ENCODE results near the gene DDI2. TPM values are rescaled to one million over a fixed set of nuclear protein-coding genes. Genes with fewer than 3 reads are reported as not detected.
"Not testable (repeated sequence)": the region's sequence is repeated elsewhere in the genome, so short reads cannot be mapped to it uniquely, and the experiment has no call there.

Gene DDI2
- total RNA-seq, 1 donor from 2014 or later = 14.3 TPM

DNA sequence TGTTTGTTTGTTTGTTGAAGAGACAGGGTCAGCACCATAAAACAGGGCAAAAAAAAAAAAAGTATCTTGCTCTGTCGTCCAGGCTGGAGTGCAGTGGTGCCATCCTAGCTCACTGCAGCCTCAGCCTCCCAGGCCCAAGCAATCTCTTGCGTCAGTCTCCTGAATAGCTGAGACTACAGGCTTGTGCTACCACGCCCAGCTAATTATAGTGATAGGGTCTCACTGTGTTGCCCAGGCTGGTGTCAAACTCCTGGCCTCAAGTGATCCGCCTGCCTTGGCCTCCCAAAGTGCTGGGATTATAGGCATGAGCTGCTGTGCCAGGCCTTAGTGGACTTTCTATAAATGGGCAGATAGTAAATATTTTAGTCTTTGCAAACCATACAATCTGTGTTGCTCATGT, 19.2 kb downstream of the DDI2 start:
- DNase-seq (ENCODE audit: low read depth in 2 of 2) = no peak

GRCh38 chr1:15637826-15638225, 20.6 kb downstream of the DDI2 start:
- DNase-seq (ENCODE audit: low read depth in 2 of 2) = no peak

DNA sequence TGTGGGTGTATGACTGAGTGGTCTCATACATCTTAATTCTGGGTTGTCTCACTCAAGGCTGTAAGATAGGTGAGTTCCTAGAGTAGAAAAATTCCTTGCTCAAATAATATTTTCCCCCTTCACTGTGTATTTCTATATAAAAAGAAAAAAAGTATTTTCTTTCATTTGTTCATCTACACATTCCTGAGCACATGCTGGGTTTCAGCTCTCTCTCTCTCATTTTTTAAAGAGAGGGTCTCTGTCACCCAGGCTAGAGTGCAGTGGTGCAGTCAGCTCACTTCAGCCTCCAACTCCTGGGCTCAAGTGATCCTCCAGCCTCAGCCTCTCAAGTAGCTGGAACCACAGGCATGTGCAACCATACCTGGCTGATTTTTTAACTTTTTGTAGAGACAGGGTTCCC, 22.0 kb downstream of the DDI2 start:
- no peak for DNase-seq (ENCODE audit: low read depth in 2 of 2)

- no peak for DNase-seq (ENCODE audit: low read depth in 2 of 2)
These were observed 22.7 kb downstream of the DDI2 start for GRCh38 chr1:15639931-15640330.

- no peak for DNase-seq (ENCODE audit: low read depth in 2 of 2)
These were observed 23.4 kb downstream of the DDI2 start for GRCh38 chr1:15640667-15641066.

DNA sequence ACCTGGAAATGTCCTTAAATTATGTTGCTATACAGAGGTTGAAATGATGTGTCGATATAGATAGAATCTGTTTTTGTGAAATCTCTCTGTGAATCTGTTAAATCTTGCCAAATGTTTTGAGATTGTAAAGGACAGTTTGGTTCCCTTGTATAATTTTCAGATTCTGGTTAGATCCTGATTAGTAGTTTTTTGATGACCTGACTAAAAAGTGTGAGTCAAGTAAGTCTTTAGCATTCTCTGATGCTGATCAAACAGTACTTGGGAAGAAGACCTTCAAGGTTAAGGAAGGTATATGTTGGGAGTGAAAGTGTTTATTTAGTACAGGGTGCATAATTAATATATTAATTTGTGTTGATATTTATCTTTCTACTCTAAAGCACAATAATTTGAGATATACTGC, 32.7 kb downstream of the DDI2 start:
- no peak for DNase-seq (ENCODE audit: low read depth in 2 of 2)

- DNase-seq (ENCODE audit: low read depth in 2 of 2) = no peak
These were observed 33.2 kb downstream of the DDI2 start for GRCh38 chr1:15650433-15650832.

DNA sequence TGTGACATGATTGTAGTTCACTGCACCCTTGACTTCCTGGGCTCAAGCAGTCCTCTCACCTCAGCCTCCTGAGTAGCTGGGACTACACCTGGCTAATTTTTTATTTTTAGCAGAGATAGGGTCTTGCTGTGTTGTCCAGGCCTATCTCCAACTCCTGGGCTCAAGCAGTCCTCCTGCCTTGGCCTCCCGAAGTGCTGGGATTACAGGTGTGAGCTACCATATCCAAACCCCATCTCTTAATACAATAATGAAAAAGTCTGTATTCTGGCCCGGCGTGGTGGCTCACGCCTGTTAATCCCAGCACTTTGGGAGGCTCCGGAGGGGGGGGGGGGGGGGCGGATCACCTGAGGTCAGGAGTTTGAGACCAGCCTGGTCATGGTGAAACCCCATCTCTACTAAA, 34.9 kb downstream of the DDI2 start:
- not testable (repeated sequence) for DNase-seq (ENCODE audit: low read depth in 2 of 2)

- no peak for DNase-seq (ENCODE audit: low read depth in 2 of 2)
These were observed 36.9 kb downstream of the DDI2 start for GRCh38 chr1:15654091-15654690.

GRCh38 chr1:15656464-15656863, 39.2 kb downstream of the DDI2 start:
- no peak for DNase-seq (ENCODE audit: low read depth in 2 of 2)

DNA sequence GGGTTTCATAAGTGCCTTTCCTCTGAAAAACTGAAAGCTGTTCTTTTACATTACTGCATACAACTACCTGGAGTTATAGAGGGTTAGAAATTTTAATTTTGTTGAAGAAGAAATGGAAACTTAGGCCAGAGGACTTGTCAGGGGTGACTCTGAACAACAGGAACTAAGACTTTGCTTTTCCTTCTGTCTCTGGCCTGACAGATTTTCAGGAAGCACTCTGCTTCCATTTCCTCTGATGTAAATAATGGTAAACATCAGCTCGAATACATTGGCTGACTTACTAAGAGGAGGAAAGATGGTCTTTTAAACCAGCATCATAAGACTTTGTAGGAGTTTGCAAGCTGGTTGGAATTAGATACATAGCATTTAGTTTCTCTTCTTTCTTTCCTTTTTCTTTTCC, 39.8 kb downstream of the DDI2 start:
- peak; percentile 34 to 52 for DNase-seq (ENCODE audit: low read depth in 2 of 2)

DNA sequence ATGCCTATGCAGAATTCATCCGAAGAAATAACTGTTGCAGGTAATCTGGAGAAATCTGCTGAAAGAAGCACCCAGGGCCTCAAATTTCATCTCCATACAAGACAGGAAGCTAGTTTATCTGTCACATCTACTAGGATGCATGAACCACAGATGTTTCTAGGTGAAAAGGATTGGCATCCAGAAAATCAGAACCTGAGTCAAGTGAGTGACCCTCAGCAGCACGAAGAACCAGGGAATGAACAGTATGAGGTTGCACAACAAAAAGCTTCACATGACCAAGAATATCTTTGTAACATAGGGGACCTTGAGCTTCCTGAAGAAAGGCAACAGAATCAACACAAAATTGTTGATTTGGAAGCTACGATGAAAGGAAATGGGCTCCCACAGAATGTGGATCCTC, 42.9 kb downstream of the DDI2 start:
- no peak for DNase-seq (ENCODE audit: low read depth in 2 of 2)

- DNase-seq (ENCODE audit: low read depth in 2 of 2) = no peak
These were observed 45.2 kb downstream of the DDI2 start for GRCh38 chr1:15662477-15662876.

DNA sequence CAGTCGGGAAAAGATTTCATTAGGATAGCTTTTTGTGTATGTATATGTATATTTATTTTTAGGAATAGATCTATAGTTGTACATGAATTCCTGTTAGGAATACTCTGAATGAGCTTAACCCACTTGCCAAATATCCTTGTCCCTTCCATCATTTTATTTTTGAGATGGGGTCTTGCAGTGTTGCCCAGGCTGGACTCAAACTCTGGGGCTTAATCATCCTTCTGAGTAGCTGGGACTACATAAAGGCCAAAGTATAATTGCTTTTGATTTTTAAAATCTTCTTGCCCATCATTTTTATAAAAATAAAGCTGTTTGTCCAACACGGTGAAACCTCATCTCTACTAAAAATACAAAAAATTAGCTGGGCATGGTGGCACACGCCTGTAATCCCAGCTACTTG, 46.7 kb downstream of the DDI2 start:
- no peak for DNase-seq (ENCODE audit: low read depth in 2 of 2)

GRCh38 chr1:15667362-15667761, 50.1 kb downstream of the DDI2 start:
- no peak for DNase-seq (ENCODE audit: low read depth in 2 of 2)

DNA sequence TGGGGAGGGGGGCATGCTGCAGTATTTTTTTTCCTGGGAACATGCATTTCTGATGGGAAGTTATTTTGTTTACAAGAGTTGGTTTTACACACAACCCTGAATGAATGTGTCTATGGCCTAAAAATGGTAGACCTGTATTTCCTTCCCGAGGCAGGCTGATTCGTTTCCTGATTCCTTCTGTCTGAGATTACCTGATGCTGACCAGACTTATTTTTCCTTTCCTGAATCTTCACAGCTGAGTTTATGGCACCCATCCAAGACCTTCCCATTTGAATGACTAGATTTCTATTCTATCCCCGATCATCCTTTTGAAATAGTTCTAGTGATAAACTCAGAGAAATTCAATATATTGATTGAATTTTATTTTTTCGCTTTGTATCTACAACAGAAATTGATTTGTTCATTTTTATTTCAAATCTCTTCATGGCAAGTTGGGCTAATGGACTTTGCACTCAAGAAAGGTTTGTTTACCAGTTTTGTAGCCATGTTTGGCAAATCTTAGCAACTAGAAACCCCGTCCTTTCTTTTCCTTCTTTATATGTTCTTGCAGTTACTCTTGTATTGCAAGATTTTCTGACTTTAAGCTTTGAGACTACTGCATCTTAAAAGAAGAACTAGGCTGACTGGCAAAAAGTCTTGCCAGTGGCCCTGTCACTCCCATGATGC, 51.0 kb downstream of the DDI2 start:
- DNase-seq (ENCODE audit: low read depth in 2 of 2) = peak; percentile 19 to 51

DNA sequence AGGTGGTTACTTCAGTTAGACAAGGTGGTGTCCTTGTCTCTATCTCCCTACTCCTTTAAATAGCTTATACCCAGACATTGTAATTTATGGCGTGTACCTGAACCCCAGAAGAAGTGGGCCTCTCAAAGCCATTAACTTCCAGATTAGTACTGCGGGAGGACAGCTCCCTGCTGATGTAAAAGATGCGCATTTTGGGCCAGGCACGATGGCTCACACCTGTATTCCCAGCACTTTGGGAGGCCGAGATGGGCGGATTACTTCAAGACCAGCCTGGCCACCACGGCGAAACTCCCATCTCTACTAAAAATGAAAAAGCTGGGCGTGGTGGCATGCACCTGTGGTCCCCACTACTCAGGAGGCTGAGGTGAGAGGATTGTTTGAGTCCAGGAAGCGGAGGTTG, 51.8 kb downstream of the DDI2 start:
- DNase-seq (ENCODE audit: low read depth in 2 of 2) = no peak

DNA sequence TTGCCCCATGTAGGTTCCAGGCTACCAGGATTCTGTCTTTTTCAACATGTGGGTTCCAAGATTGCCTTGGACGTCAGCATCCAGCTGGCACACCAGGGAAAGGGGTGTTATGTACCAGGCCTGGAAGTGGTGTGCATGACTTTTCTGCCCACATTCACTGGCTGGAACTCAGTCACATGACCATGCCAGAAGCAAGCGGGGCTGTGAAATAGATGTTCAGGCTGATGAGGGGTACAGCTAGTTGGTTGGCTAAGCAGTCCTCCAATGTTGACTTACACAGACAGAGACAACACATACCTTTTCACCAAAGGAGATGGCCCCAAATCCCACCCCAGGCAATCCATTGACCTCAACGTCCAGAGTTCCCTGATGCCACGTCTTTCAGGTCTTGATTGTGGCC, 52.6 kb downstream of the DDI2 start:
- no peak for DNase-seq (ENCODE audit: low read depth in 2 of 2)

DNA sequence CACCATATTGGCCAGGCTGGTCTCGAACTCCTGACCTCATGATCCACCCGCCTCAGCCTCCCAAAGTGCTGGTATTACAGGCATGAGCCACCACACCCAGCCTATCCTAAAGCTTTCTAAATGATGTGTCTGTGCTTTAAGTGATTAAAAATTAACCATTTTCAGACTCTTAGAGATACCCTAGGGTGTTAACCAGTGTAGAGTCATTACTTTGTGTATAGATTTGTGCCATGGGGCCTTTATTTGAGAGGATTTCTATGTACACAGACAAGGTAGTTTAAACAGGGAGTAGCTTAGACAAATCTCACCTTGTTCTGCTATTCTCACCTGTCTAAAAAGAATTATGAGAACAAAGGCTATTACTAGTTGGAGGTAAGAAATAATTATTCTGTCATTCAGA, 54.2 kb downstream of the DDI2 start:
- no peak for DNase-seq (ENCODE audit: low read depth in 2 of 2)

- no peak for DNase-seq (ENCODE audit: low read depth in 2 of 2)
These were observed 57.3 kb downstream of the DDI2 start for GRCh38 chr1:15674386-15675159.

- DNase-seq (ENCODE audit: low read depth in 2 of 2) = no peak
These were observed 58.8 kb downstream of the DDI2 start for GRCh38 chr1:15676010-15676409.

DNA sequence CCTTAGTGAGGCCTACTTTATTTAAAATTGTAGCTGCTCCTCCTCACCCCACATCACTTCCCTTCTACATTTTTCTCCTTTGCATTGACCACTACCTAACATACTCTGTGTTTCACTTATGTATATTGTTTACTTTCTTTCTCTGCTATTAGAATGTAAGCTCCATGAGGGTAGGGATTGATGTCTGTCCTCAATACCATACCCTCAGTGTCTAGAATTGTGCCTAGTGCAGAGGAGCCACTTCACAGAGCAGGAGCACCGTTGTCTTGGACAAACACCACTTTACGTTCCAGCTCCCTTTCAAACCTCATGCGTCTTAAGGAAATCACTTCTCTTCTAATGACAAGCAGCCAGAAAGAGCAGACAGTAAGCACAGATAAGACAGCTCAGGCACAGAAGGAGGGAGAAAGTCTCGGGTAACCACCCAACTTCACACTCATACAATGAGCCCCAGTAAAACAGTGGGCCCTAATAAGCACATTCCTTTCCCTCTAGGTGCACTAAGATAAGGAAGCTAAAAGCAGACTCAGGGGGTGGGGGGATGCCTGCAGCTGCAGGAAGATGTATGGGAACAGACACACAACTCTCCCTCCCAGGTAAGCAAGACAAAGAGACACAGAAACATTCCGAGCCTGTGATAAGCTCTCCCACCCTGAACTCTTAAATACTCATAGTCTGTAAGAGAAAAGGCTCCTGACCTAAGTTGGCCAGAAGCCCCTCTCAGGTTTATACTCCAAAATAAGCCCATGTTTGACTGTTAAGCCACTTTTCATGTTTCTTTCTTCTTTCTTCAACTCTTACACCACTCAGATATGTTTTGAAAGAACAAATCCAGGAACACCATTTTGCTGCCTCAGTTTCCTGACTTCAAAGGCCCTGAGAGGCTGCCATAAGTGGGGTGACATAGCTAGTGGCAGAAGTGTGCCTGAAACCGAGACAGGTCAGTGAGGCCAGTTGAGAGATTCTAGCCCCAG, 59.7 kb downstream of the DDI2 start:
- no peak for DNase-seq (ENCODE audit: low read depth in 2 of 2)
